Aorta (tissue), 5 donors: ENCODE data around the gene KCNT1. TPM values are rescaled to one million over a fixed set of nuclear protein-coding genes. Genes with fewer than 3 reads are reported as not detected.

Experiments
- ATAC-seq: fragments of 200-7000 bp; cut with Tn5 transposase; one replicate; pipeline ENCODE4 v1.9.1; 2022; ENCODE audit warnings: moderate library complexity; ENCODE audit not compliant: low FRiP score
- DNase-seq, 2 donors: peaks; one replicate each; pipeline ENCODE4 v3.0.0-alpha.2; 2020
- H3K27ac ChIP-seq, 2 donors: one replicate each; pipeline ENCODE4 v1.5.1; 2013; ENCODE audit warnings: low read length in 2 of 2, mild to moderate bottlenecking in 2 of 2, moderate library complexity in 2 of 2, control low read depth in 1 of 2, inconsistent platforms in 1 of 2, low read depth in 1 of 2
- H3K27me3 ChIP-seq, 2 donors: one replicate each; pipeline ENCODE4 v1.6.1; 2013; ENCODE audit warnings: control low read depth in 1 of 2, low read length in 1 of 2, mild to moderate bottlenecking in 1 of 2, moderate library complexity in 1 of 2; ENCODE audit not compliant: insufficient read depth in 2 of 2, control insufficient read depth in 1 of 2
- H3K36me3 ChIP-seq, 2 donors: one replicate each; pipeline ENCODE4 v1.6.1; 2013; ENCODE audit warnings: control low read depth in 1 of 2, low read length in 1 of 2, mild to moderate bottlenecking in 1 of 2; ENCODE audit not compliant: insufficient read depth in 2 of 2, control insufficient read depth in 1 of 2
- H3K4me1 ChIP-seq, 2 donors: one replicate each; pipeline ENCODE4 v1.6.1; 2013; ENCODE audit warnings: low read length in 2 of 2, control low read depth in 1 of 2, mild to moderate bottlenecking in 1 of 2, moderate library complexity in 1 of 2; ENCODE audit not compliant: insufficient read depth in 2 of 2, control insufficient read depth in 1 of 2
- H3K4me3 ChIP-seq, 2 donors: one replicate each; pipeline ENCODE4 v1.5.1; 2013; ENCODE audit warnings: low read length in 2 of 2, control low read depth in 1 of 2, mild to moderate bottlenecking in 1 of 2
- H3K9me3 ChIP-seq: one replicate; pipeline ENCODE4 v1.6.1; 2013; ENCODE audit warnings: mild to moderate bottlenecking, low read length; ENCODE audit not compliant: control insufficient read depth
- WGBS, 2 donors: extraction: QIAGEN DNeasy Blood & Tissue Kit; methylation state at CpG; one replicate each; pipeline ENCODE4 v1.1.7; 2013; 5-methylcytosine and 5-hydroxymethylcytosine counted together
- intact Hi-C, 2 donors: fragments of 100-400 bp; cut with DNase I; formaldehyde crosslinking; loops; one replicate each; pipeline versions ENCODE4 v1.14.2 to v1.15.0; 2022
- polyA plus RNA-seq, 2 donors: library from polyadenylated mRNA; stranded (reverse); fragments of 200-250 nt; gene quantifications; one replicate each; pipeline ENCODE4 v1.2.3, GENCODE V29; 2013
- total RNA-seq, 2 donors: library from RNA; stranded (reverse); fragmentation: NEBNext Ultra II Directional; extraction: Animal tissue kit (Norgen Biotek cat#: 25700); gene quantifications; one replicate each; pipeline ENCODE4 v1.2.1, GENCODE V29; 2021
- donor health status: healthy with polysubstance abuse.
- donor health status: Bipolar disorder and iron deficiency.
- donor health status: DM: no; HTN: no; CAD: no.
- donor health status: DM: no; HTN: no; CAD: no.
- donor health status: DM: yes; HTN: yes; CAD: no.

Gene KCNT1
- total and polyA plus RNA-seq, 4 donors = 0.16 to 0.78 TPM; not detected in 2

DNA sequence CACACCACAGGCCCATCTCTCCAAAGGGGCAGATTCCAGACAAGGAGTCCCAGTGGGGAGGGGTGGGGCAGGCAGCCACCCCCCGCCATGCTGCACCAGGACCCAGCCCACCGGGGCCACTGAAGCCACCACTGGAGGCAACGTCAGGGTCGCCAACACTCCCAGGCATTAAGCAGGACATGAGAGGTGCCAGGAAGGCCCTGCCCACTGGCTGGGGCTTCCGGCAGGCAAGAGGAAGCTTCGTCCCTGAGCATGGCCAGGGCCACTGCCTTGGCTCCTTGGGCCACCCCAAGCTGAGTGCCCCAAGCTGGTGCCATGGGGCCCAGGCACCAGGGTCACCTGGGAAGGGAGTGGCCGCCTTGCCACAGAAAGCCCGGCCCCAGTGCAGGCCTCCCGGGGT is 17.5 kb downstream of the KCNT1 start:
- no peak overlapping the region for H3K4me3 ChIP-seq
- no peaks in the 10 kb centered on the region for H3K27me3 ChIP-seq

DNA sequence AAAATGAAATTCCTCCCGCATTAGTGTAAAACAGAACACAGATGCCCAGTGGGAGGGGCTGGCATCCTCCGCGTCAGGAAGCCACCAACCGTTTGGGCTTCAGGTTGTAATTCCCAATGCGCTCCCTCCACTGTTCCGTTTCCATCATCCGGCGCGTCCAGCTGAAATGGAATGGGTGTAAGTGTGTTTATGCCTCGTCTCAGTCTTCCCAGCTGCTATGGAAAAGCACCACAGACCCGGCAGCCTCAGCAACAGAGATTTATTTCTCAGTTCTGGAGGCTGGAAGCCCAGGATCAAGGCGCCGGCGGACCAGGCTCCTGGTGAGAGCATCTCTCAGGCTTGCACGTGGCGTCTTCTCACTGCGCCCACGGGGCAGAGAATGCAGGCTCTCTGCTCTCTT is 20.4 kb downstream of the KCNT1 start:
- Histone ChIP-seq H3K27ac (no peak overlapping the region), H3K4me3 (no peak overlapping the region), H3K36me3 (no peaks in the 10 kb centered on the region), H3K27me3 (no peaks in the 10 kb centered on the region), H3K4me1 (no peaks in the 10 kb centered on the region), H3K9me3 (no peaks in the 10 kb centered on the region)
- intact Hi-C loops = no loop called here
- 68 to 71% methylated on average over 18 of the region's 18 CpGs for WGBS, 2 donors
- DNase-seq (no peak), ATAC-seq (no peak)

More for the DNA sequence above, 17.5 kb downstream of the KCNT1 start:
- WGBS, 2 donors = 87% methylated on average over 9 of the region's 9 CpGs
- H3K9me3 ChIP-seq = no peaks in the 10 kb centered on the region
- no peaks in the 10 kb centered on the region for H3K36me3 ChIP-seq
- intact Hi-C loops = loop anchor here in 1 of 2 donors (10.0 kb wide), 1 partner anchor 55 kb away; no protein-coding TSS in a partner anchor
- H3K27ac ChIP-seq = no peak overlapping the region
- ATAC-seq (no peak), DNase-seq (no peak)
- no peaks in the 10 kb centered on the region for H3K4me1 ChIP-seq

DNA sequence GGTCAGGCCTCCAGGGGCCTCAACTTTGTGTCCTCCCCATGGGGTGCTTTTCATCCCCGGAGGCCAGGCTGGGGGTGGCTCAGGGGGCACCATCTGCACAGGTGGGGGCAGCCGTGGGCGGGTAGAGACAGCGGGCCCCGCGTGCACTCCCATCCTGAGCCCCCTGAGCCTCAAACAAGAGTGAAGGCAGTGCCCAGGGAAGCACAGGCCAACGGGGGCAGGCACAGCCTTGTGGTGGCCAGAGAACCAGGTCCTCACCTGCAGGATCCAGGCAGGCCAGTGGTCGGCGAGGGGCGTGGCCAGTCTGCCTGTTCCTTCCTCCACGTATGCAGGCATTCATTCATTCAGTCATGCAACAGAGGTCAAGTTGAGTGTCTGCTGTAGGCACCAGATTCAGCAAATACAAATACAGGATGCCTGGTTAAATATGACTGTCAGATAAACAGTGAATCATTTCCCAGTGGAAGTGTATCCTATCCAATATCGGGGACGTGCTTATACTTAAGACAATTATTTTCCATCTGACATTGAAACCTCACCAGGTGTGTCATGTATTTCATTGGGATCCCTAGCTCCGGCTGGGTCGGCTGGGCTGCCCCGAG is 22.3 kb downstream of the KCNT1 start:
- no peak overlapping the region for H3K27ac ChIP-seq
- H3K27me3 ChIP-seq = no peaks in the 10 kb centered on the region
- no peak overlapping the region for H3K4me3 ChIP-seq
- DNase-seq = no peak
- H3K4me1 ChIP-seq = no peaks in the 10 kb centered on the region
- ATAC-seq = no peak
- intact Hi-C loops = no loop called here
- H3K9me3 ChIP-seq = no peaks in the 10 kb centered on the region
- 86 to 87% methylated on average over 16 of the region's 16 CpGs for WGBS, 2 donors
- H3K36me3 ChIP-seq = no peaks in the 10 kb centered on the region

DNA sequence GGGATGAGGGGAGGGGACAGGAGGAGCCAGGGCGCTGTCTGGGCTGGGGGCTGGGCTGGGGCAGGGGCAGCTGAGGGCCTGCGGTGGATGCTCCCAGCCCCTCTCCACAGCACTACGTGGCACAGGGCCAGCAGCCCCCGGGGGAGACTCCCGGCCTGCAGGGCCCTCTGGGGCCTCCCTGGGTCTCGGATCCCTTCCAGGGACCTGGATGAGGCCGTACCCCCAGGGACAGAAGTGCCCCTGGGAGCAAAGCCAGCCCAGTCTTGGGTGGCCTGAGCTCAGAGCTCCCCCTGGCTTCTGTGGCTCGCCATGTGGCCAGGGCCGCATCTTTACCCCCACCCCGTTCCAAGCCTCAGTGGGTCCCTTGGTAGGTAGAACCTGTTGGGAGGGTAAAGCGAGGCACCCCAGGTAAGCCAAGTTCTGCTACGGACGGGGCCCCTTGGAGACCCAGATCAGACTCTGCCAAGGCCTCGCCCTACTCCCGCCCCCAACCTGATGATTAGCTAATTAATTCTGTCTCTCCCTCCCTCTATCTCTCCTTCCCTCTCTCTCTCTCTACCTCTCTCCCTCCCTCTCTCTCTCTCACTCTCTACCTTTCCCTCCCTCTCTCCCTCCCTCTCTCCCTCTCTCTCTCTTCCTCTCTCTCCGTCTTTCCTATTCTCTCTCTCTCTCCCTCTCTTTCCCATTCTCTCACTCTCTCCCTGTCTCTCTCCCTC is 24.3 kb downstream of the KCNT1 start:
- intact Hi-C loops = no loop called here
- no peak overlapping the region for H3K4me3 ChIP-seq
- ATAC-seq = no peak

DNA sequence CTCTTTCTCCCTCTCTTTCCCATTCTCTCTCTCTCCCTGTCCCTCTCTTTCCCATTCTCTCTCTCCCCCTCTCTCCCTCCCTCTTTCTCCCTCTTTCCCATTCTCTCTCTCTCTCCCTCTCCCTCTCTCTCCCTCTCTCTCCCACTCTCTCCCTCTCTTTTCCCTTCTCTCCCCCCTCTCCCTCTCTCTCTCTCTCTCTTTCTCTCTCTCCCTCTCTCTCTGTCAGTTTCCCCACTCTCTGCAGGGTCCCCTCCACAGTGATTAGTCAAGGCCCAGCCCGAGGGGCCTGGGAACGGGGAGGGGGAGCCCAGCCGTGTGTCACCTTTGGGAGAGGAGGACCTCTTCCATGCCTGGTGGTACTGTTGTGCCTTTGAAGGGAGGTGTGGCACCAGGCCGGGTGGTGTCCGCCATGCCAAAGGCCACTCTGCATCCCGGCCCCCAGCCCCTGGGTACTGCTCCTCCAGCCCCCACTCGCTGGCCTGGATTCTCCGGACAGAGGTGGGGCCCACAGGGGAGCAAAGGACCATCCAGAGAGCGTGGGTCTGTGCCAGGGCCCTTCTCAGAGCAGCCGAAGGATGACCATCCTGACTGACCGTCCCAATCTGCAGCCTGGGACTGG is 25.4 kb downstream of the KCNT1 start:
- no peak overlapping the region for H3K4me3 ChIP-seq
- H3K4me1 ChIP-seq = no peaks in the 10 kb centered on the region
- intact Hi-C loops = no loop called here
- 58 to 60% methylated on average over 11 of the region's 11 CpGs for WGBS, 2 donors
- H3K27ac ChIP-seq = no peak overlapping the region
- no peaks in the 10 kb centered on the region for H3K36me3 ChIP-seq
- no peaks in the 10 kb centered on the region for H3K27me3 ChIP-seq
- peaks cover 4% of the 10 kb centered on the region for H3K9me3 ChIP-seq
- ATAC-seq (no peak), DNase-seq (no peak)

More for the DNA sequence above, 24.3 kb downstream of the KCNT1 start:
- Histone ChIP-seq H3K9me3 (no peaks in the 10 kb centered on the region), H3K27ac (no peak overlapping the region), H3K27me3 (no peaks in the 10 kb centered on the region), H3K36me3 (no peaks in the 10 kb centered on the region), H3K4me1 (no peaks in the 10 kb centered on the region)
- no peak for DNase-seq
- 61 to 68% methylated on average over 13 to 16 of the region's 16 CpGs for WGBS, 2 donors

DNA sequence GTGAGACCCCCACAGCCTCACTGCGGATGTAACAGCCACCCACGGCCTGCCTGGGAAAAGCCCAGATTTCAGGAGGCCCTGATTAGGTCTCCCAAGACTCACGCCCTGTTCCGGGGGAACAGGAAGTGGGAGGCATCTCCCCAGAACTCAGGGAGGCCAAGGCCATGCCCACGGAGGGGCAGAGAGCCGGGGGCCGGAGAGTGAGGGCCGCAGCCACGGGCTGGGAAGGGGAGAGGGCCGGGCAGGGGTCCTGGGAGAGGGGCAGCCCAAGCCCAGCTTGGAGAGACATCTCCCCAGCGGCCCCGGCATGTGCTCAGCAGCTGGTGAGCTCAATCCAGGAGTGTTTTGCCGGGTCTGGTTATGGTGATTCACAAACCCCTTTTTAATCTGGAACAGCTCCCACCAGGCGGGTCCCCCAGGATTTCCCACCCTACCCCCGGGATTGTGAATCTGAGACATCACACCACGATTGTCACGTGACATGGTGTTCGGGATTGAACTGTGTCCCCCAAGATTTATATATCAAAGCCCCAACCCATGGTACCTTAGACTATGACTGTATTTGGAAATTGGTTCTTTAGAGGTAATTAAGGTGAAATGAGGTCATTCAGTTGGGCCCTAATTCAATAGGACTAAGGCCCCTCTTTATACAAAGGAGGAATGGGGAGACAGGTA is 26.6 kb downstream of the KCNT1 start:
- Histone ChIP-seq H3K36me3 (no peaks in the 10 kb centered on the region), H3K4me1 (no peaks in the 10 kb centered on the region), H3K9me3 (peaks cover 6% of the 10 kb centered on the region), H3K27ac (no peak overlapping the region), H3K4me3 (no peak overlapping the region), H3K27me3 (no peaks in the 10 kb centered on the region)
- WGBS, 2 donors = 69 to 71% methylated on average over 18 of the region's 18 CpGs
- intact Hi-C loops = no loop called here
- ATAC-seq (no peak), DNase-seq (no peak)

DNA sequence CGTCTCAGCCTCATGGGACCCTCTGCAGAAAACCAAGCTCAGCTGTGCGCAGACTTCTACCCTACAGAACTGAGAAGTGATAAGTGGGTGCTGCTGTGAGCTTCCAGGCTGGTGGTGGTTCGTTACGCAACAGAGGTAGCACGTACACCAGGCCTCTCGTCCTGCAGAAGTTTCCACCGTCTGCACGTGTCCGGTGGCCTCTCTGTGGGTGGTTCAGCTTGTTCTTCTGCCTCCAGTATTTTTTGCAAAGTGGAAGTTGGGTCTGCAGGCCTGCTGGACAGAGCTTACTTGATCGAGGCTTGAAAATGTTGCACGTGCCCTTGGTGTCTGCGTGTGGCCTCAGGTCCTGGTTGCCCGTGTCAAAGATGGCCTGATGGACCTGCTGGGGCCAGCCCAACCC is 27.5 kb downstream of the KCNT1 start:
- no peak for DNase-seq
- H3K4me1 ChIP-seq = no peaks in the 10 kb centered on the region
- WGBS, 2 donors = 78 to 85% methylated on average over 13 of the region's 13 CpGs

DNA sequence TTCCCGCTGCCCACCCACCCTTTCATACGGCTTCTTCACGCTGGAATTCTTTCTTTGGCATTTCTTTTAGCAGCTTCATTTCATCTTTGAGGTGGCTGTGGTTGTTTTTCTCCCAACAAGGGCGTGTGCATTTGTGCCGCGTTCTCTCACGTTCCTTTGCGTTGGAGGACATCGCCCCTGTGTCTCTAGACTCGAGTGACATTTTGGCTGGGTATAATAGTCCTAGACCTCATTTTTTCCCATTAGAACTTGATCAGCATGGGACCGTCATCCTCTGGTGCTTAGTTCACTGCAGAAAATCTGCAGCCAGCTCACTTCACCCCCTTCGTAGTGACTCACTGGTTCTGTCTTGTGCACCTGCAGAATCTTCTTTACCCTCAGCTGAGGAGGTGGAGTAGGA is 29.5 kb downstream of the KCNT1 start:
- no peak overlapping the region for H3K27ac ChIP-seq
- H3K4me1 ChIP-seq = no peaks in the 10 kb centered on the region
- ATAC-seq (no peak), DNase-seq (no peak)
- intact Hi-C loops = no loop called here
- no peak overlapping the region for H3K4me3 ChIP-seq
- H3K9me3 ChIP-seq = peaks cover 6% of the 10 kb centered on the region
- no peaks in the 10 kb centered on the region for H3K27me3 ChIP-seq
- H3K36me3 ChIP-seq = no peaks in the 10 kb centered on the region
- WGBS, 2 donors = 90 to 95% methylated on average over 12 of the region's 12 CpGs

More for the DNA sequence above, 27.5 kb downstream of the KCNT1 start:
- no peak overlapping the region for H3K4me3 ChIP-seq
- H3K36me3 ChIP-seq = no peaks in the 10 kb centered on the region
- H3K27me3 ChIP-seq = no peaks in the 10 kb centered on the region
- no peak overlapping the region for H3K27ac ChIP-seq
- ATAC-seq = no peak
- peaks cover 6% of the 10 kb centered on the region for H3K9me3 ChIP-seq
- intact Hi-C loops = no loop called here
